IMR-90 (cell line): ENCODE results near the gene L3MBTL4. TPM values are rescaled to one million over a fixed set of nuclear protein-coding genes. Genes with fewer than 3 reads are reported as not detected.

Source experiments
- ATAC-seq: fragments of 200-7000 bp; cut with Tn5 transposase; 2 replicates; pipeline ENCODE4 v1.9.1; 2020; ENCODE audit warnings: low read depth, mild to moderate bottlenecking, moderate library complexity
- BruUV-seq: library from RNA; stranded (reverse); fragments of 400-500 nt; replicated peaks from 2 replicates; lab custom pipeline; 2021; lab: Mats Ljungman, UMichigan
- CTCF ChIA-PET: fragments of 300-600 bp; formaldehyde crosslinking; extraction: SDS; loops from one replicate; lab custom pipeline; 2021; ENCODE audit warnings: antibody characterized with exemption; lab: Yijun Ruan, JAX
- POLR2A ChIA-PET: fragments of 300-600 bp; sonication (Branson Sonifier 250); formaldehyde crosslinking; loops from one replicate; lab custom pipeline; 2022; ENCODE audit warnings: antibody characterized with exemption; ENCODE audit not compliant: unreplicated experiment; lab: Charles Lee
- DNase-seq: peaks from one replicate; pipeline ENCODE4 v3.0.0; 2013
- H2AFZ ChIP-seq: replicated peaks from 2 replicates; pipeline ENCODE3; 2013; ENCODE audit warnings: low read length, mild to moderate bottlenecking; ENCODE audit not compliant: poor library complexity
- H2AK5ac ChIP-seq: 2 replicates; pipeline ENCODE4 v1.6.1; 2013; ENCODE audit warnings: low read depth, low read length, inconsistent platforms
- H2AK9ac ChIP-seq: replicated peaks from 2 replicates; pipeline ENCODE3; 2013; ENCODE audit warnings: mild to moderate bottlenecking, low read depth, low read length, moderate library complexity; ENCODE audit not compliant: poor library complexity
- H2BK120ac ChIP-seq: 2 replicates; pipeline ENCODE4 v1.6.1; 2013; ENCODE audit warnings: low read depth, low read length, inconsistent platforms
- H2BK15ac ChIP-seq: 3 replicates; pipeline ENCODE4 v1.6.1; 2013; ENCODE audit warnings: low read depth, low read length, inconsistent platforms
- H2BK20ac ChIP-seq: 2 replicates; pipeline ENCODE4 v1.6.1; 2013; ENCODE audit warnings: low read depth, mild to moderate bottlenecking, inconsistent platforms, low read length, moderate library complexity
- H2BK5ac ChIP-seq: 2 replicates; pipeline ENCODE4 v1.6.1; 2013; ENCODE audit warnings: mild to moderate bottlenecking, low read depth, low read length, inconsistent platforms; ENCODE audit not compliant: poor library complexity, severe bottlenecking
- H3K14ac ChIP-seq: replicated peaks from 2 replicates; pipeline ENCODE4 v1.6.1; 2013; ENCODE audit warnings: low read depth, low read length, inconsistent platforms
- H3K18ac ChIP-seq: 2 replicates; pipeline ENCODE4 v1.6.1; 2013; ENCODE audit warnings: low read depth, low read length, control low read depth
- H3K23ac ChIP-seq: 2 replicates; pipeline ENCODE4 v1.6.1; 2013; ENCODE audit warnings: low read depth, low read length, inconsistent platforms
- H3K27ac ChIP-seq: 2 replicates; pipeline ENCODE4 v1.5.1; 2013; ENCODE audit warnings: mild to moderate bottlenecking, control low read depth, low read length; ENCODE audit not compliant: insufficient read depth
- H3K27me3 ChIP-seq: 2 replicates; pipeline ENCODE4 v1.6.1; 2013; ENCODE audit warnings: low read length; ENCODE audit not compliant: control insufficient read depth, insufficient read depth
- H3K36me3 ChIP-seq: 2 replicates; pipeline ENCODE4 v1.6.1; 2013; ENCODE audit warnings: low read length, mixed read lengths; ENCODE audit not compliant: control insufficient read depth, insufficient read depth
- H3K4ac ChIP-seq: 2 replicates; pipeline ENCODE4 v1.6.1; 2013; ENCODE audit warnings: low read depth, low read length, inconsistent platforms
- H3K4me1 ChIP-seq: 2 replicates; pipeline ENCODE4 v1.6.1; 2013; ENCODE audit warnings: low read length, mixed read lengths; ENCODE audit not compliant: control insufficient read depth, insufficient read depth
- H3K4me2 ChIP-seq: 2 replicates; pipeline ENCODE4 v1.6.1; 2013; ENCODE audit warnings: low read depth, mild to moderate bottlenecking, control low read depth, low read length, moderate library complexity
- H3K4me3 ChIP-seq: 2 replicates; pipeline ENCODE4 v1.5.1; 2013; ENCODE audit warnings: low read depth, mild to moderate bottlenecking, control low read depth, low read length, moderate library complexity; ENCODE audit not compliant: insufficient read depth
- H3K56ac ChIP-seq: 2 replicates; pipeline ENCODE4 v1.6.1; 2013; ENCODE audit warnings: low read length, inconsistent platforms; ENCODE audit not compliant: insufficient read depth; ENCODE audit errors: extremely low read depth
- H3K79me1 ChIP-seq, 2 experiments: 2 replicates each; pipeline ENCODE4 v1.6.1; 2013; ENCODE audit warnings: low read length in 2 of 2, inconsistent platforms in 1 of 2, low read depth in 1 of 2
- H3K9ac ChIP-seq: 2 replicates; pipeline ENCODE4 v1.6.1; 2013; ENCODE audit warnings: low read depth, low read length, control low read depth
- H3K9me1 ChIP-seq: 2 replicates; pipeline ENCODE4 v1.6.1; 2013; ENCODE audit warnings: low read length, inconsistent platforms; ENCODE audit not compliant: insufficient read depth
- H3K9me3 ChIP-seq: 2 replicates; pipeline ENCODE4 v1.6.1; 2013; ENCODE audit warnings: low read length; ENCODE audit not compliant: control insufficient read depth, insufficient read depth
- H4K20me1 ChIP-seq: 2 replicates; pipeline ENCODE4 v1.6.1; 2013; ENCODE audit warnings: low read length, inconsistent platforms; ENCODE audit not compliant: insufficient read depth
- H4K5ac ChIP-seq: 2 replicates; pipeline ENCODE4 v1.6.1; 2013; ENCODE audit warnings: mild to moderate bottlenecking, low read depth, low read length, control low read depth
- H4K8ac ChIP-seq, 2 experiments: 2 replicates each; pipeline ENCODE4 v1.6.1; 2013; ENCODE audit warnings: low read depth in 2 of 2, low read length in 2 of 2, control low read depth in 1 of 2, inconsistent platforms in 1 of 2
- H4K91ac ChIP-seq: 2 replicates; pipeline ENCODE4 v1.6.1; 2013; ENCODE audit warnings: low read depth, low read length, inconsistent platforms; ENCODE audit not compliant: insufficient read depth
- BHLHE40 ChIP-seq: fragments of 150-350 bp; IDR thresholded peaks from 2 replicates; pipeline ENCODE4 v1.6.1; 2016; ENCODE audit warnings: mild to moderate bottlenecking, low read depth, low read length
- CEBPB ChIP-seq: IDR thresholded peaks from 2 replicates; pipeline ENCODE4 v1.6.1; 2012; ENCODE audit warnings: low read depth, low read length, improper control_type of control experiment
- CHD1 ChIP-seq: IDR thresholded peaks from 2 replicates; pipeline ENCODE4 v1.6.1; 2012; ENCODE audit warnings: low read depth, low read length, improper control_type of control experiment
- FOS ChIP-seq: fragments of 150-350 bp; IDR thresholded peaks from 2 replicates; pipeline ENCODE4 v1.6.1; 2016; ENCODE audit warnings: low read depth, low read length
- MAFK ChIP-seq: IDR thresholded peaks from 2 replicates; pipeline ENCODE4 v1.6.1; 2012; ENCODE audit warnings: low read depth, low read length, improper control_type of control experiment
- MAZ ChIP-seq: IDR thresholded peaks from 2 replicates; pipeline ENCODE4 v1.6.1; 2012; ENCODE audit warnings: low read depth, mild to moderate bottlenecking, low read length, improper control_type of control experiment, moderate library complexity, borderline replicate concordance
- MXI1 ChIP-seq: IDR thresholded peaks from 2 replicates; pipeline ENCODE4 v1.6.1; 2012; ENCODE audit warnings: low read depth, mild to moderate bottlenecking, low read length, moderate library complexity, borderline replicate concordance
- NFE2L2 ChIP-seq: fragments of 150-350 bp; IDR thresholded peaks from 2 replicates; pipeline ENCODE4 v1.6.1; 2016; ENCODE audit warnings: low read depth, mild to moderate bottlenecking, low read length
- POLR2A ChIP-seq: IDR thresholded peaks from 2 replicates; pipeline ENCODE4 v1.6.1; 2012; ENCODE audit warnings: mild to moderate bottlenecking, low read depth, low read length
- RFX5 ChIP-seq: IDR thresholded peaks from 2 replicates; pipeline ENCODE4 v1.8.0; 2012; ENCODE audit warnings: low read depth, mild to moderate bottlenecking, low read length, moderate library complexity
- WGBS, 2 experiments: methylation state at CpG; one replicate each; pipeline versions ENCODE4 v1.1.5 to v1.1.7; 2013; ENCODE audit warnings: missing lambda C conversion rate in 2 of 2; ENCODE audit not compliant: insufficient read length in 1 of 2; ENCODE audit errors: extremely low coverage in 2 of 2; 5-methylcytosine and 5-hydroxymethylcytosine counted together
- dilution Hi-C: fragments of 300-500 bp; cut with HindIII; formaldehyde crosslinking; loops from one replicate; pipeline ENCODE4 v1.14.3; 2018; ENCODE audit warnings: low sequenced_read_pairs; ENCODE audit not compliant: unreplicated experiment
- in situ Hi-C: fragments of 300-500 bp; cut with MboI; formaldehyde crosslinking; loops from 3 replicates; pipeline ENCODE4 v1.14.3; 2019; ENCODE audit warnings: low sequenced_read_pairs, inconsistent platforms, mixed read lengths
- intact Hi-C: fragments of 100-400 bp; cut with micrococcal nuclease; formaldehyde crosslinking; loops from 2 replicates; pipeline ENCODE4 v1.10.0; 2022
- polyA plus RNA-seq, 3 experiments: library from polyadenylated mRNA; depleted of rRNA; stranded (reverse); fragments of >200 nt; gene quantifications; 2 replicates each; pipeline ENCODE4 v1.2.3, GENCODE V29; 2012; ENCODE audit warnings: low replicate concordance in 1 of 3
- total RNA-seq: library from RNA; depleted of rRNA; stranded (reverse); fragments of >200 nt; gene quantifications from 2 replicates; pipeline ENCODE4 v1.2.3, GENCODE V29; 2012
- TF ChIP-seq, protein P1 (sequence below): fragments of 150-350 bp; IDR thresholded peaks from 2 replicates; pipeline ENCODE4 v1.6.1; 2017; ENCODE audit warnings: mild to moderate bottlenecking, antibody characterized with exemption, low read length, low read depth
- TF ChIP-seq, protein P2 (sequence below): fragments of 150-350 bp; IDR thresholded peaks from 2 replicates; pipeline ENCODE4 v1.6.1; 2016; ENCODE audit warnings: low read depth, mild to moderate bottlenecking, low read length, moderate library complexity, borderline replicate concordance

The L3MBTL4 gene
- total and polyA plus RNA-seq, 2 of the 4 experiments (the other 2 are of a cell fraction): under 0.01 to 0.02 TPM

DNA sequence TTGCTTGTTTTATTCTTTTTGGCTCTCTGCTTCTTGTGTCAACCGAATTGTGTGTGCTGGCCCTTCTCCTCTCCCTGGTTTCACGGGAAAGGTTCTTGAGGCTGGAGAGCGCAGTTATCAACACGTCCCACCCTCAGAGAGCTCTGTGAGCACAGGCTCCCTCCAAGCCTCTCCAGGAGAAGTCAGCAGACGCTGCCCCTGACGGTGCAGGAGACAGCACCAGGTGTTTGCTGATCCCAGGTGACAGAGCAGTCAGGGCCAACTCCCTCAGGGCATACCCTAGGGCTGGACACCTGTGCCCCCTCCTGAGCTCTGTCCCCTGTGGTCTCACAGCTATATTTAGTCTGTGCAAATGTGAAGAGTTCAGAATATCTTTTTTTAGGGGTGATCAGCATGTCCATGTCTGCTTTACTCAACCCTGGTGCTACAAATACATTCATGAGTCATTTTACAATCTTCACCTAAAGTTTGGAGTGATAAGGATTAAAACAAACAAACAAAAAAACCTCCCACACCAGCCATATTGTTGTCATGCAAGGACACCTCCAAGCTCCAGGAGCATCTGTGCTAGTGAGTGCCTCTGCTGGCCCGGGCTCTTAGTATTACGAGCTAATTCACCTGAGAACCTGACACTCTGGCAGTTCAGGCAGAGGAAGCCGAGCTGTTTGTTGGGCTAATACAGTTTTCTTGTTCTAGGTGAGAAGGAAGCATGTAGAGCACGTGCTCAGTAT lies 453.4 kb downstream of the L3MBTL4 start:
- no peak overlapping the region for H2AK9ac ChIP-seq
- H4K20me1 ChIP-seq: no peaks in the 10 kb centered on the region
- in situ Hi-C loops: no loop called here
- H3K18ac ChIP-seq: no peak overlapping the region
- H3K9me3 ChIP-seq: no peaks in the 10 kb centered on the region
- TF ChIP-seq MAFK (no peak), CHD1 (no peak), FOS (no peak), NFE2L2 (no peak), BHLHE40 (no peak), CEBPB (no peak), MXI1 (no peak), RFX5 (no peak), POLR2A (no peak), MAZ (no peak)
- TF ChIP-seq, protein P1, sequence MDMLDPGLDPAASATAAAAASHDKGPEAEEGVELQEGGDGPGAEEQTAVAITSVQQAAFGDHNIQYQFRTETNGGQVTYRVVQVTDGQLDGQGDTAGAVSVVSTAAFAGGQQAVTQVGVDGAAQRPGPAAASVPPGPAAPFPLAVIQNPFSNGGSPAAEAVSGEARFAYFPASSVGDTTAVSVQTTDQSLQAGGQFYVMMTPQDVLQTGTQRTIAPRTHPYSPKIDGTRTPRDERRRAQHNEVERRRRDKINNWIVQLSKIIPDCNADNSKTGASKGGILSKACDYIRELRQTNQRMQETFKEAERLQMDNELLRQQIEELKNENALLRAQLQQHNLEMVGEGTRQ: no peak
- TF ChIP-seq, protein P2, sequence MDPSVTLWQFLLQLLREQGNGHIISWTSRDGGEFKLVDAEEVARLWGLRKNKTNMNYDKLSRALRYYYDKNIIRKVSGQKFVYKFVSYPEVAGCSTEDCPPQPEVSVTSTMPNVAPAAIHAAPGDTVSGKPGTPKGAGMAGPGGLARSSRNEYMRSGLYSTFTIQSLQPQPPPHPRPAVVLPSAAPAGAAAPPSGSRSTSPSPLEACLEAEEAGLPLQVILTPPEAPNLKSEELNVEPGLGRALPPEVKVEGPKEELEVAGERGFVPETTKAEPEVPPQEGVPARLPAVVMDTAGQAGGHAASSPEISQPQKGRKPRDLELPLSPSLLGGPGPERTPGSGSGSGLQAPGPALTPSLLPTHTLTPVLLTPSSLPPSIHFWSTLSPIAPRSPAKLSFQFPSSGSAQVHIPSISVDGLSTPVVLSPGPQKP: no peak
- H2BK120ac ChIP-seq: no peak overlapping the region
- no peaks in the 10 kb centered on the region for H3K9me1 ChIP-seq
- dilution Hi-C loops: no loop called here
- no peak overlapping the region for H4K91ac ChIP-seq
- H4K5ac ChIP-seq: no peak overlapping the region
- H3K4me2 ChIP-seq: no peak overlapping the region
- no peak overlapping the region for H3K4me3 ChIP-seq
- H3K56ac ChIP-seq: no peak overlapping the region
- ATAC-seq: no peak
- no peaks in the 10 kb centered on the region for H3K4me1 ChIP-seq
- H3K23ac ChIP-seq: no peak overlapping the region
- ChIA-PET CTCF (no interaction called here), POLR2A (no interaction called here)
- no peak overlapping the region for H3K14ac ChIP-seq
- intact Hi-C loops: no loop called here
- H3K9ac ChIP-seq: no peak overlapping the region
- H3K27ac ChIP-seq: no peak overlapping the region
- DNase-seq: no peak
- H4K8ac ChIP-seq: no peak overlapping the region
- 94% methylated on average over 5 of the region's 10 CpGs; no CpG with 5 or more reads in 1 of the 2 experiments for WGBS, 2 experiments
- no peak overlapping the region for H2BK15ac ChIP-seq
- no peaks in the 10 kb centered on the region for H3K79me1 ChIP-seq
- no peak overlapping the region for H2AFZ ChIP-seq
- H3K27me3 ChIP-seq: peaks cover 5% of the 10 kb centered on the region; the same call in 1 of the 2 replicates
- H2BK20ac ChIP-seq: no peak overlapping the region
- no peaks in the 10 kb centered on the region for H3K36me3 ChIP-seq
- no peak overlapping the region for H2AK5ac ChIP-seq
- no peak overlapping the region for H3K4ac ChIP-seq
- BruUV-seq: no TSS peak
- H2BK5ac ChIP-seq: no peak overlapping the region
